Liver (tissue), 3 donors: ENCODE data around the gene OR10G7.

Experiments used
- EGR1 ChIP-seq, 2 donors: IDR thresholded peaks; 2 replicates each; pipeline ENCODE4 v1.6.1; 2016 to 2018; ENCODE audit warnings: antibody characterized with exemption in 2 of 2, low read depth in 2 of 2
- JUND ChIP-seq, 2 donors: IDR thresholded peaks; 2 replicates each; pipeline ENCODE4 v1.6.1; 2016; ENCODE audit warnings: antibody characterized with exemption in 2 of 2
- RAD21 ChIP-seq, 2 donors: IDR thresholded peaks; 2 replicates each; pipeline ENCODE4 v1.6.1; 2016; ENCODE audit warnings: antibody characterized with exemption in 2 of 2, mild to moderate bottlenecking in 2 of 2
- TF ChIP-seq, protein P1 (sequence below): fragments of 150-350 bp; IDR thresholded peaks from 2 replicates; pipeline ENCODE4 v1.5.1; 2017; ENCODE audit warnings: improper control_type of control experiment, low read depth, low read length; ENCODE audit not compliant: missing input control
- donor health status: healthy.
- donor health status: healthy.

DNA sequence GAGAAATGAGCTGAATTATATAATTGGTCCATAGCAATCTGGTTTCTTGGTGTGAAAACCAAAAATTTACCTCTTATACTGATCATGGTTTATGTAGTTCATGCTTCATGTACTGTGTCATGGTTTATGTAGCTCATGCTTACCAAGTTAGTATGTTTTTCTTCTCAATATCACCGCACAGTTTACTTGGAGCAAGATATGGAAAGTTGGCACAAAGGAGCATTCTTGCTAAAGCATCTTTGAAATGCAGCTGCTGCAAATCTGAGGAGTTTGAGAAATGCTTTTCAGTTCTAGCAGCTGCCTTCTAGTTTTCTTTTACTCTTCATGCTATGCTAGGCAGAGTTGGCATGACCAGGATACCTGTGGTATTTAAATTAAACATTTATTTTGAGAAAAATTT is 4.5 kb downstream of the OR10G7 start:
- TF ChIP-seq EGR1 (IDR thresholded peaks at IDR 0.05; ENCODE audit: low read depth in 2 of 2) = no peak
- TF ChIP-seq RAD21 (IDR thresholded peaks at IDR 0.05) = no peak
- TF ChIP-seq, protein P1, sequence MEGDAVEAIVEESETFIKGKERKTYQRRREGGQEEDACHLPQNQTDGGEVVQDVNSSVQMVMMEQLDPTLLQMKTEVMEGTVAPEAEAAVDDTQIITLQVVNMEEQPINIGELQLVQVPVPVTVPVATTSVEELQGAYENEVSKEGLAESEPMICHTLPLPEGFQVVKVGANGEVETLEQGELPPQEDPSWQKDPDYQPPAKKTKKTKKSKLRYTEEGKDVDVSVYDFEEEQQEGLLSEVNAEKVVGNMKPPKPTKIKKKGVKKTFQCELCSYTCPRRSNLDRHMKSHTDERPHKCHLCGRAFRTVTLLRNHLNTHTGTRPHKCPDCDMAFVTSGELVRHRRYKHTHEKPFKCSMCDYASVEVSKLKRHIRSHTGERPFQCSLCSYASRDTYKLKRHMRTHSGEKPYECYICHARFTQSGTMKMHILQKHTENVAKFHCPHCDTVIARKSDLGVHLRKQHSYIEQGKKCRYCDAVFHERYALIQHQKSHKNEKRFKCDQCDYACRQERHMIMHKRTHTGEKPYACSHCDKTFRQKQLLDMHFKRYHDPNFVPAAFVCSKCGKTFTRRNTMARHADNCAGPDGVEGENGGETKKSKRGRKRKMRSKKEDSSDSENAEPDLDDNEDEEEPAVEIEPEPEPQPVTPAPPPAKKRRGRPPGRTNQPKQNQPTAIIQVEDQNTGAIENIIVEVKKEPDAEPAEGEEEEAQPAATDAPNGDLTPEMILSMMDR = no peak
- TF ChIP-seq JUND (IDR thresholded peaks at IDR 0.05) = no peak
